DMS153 treated with DMSO at 0.1 percent for 48 hours (cell line): Measurements from ENCODE around the gene FAM118A.
A peak's percentile ranks its signal among the peaks of the same experiment; 100 is the strongest.
"Not testable (repeated sequence)": the region's sequence is repeated elsewhere in the genome, so short reads cannot be mapped to it uniquely, and the experiment has no call there.

Experiments
- DNase-seq: peaks from one replicate; lab custom pipeline; 2025; ENCODE audit not compliant: unreplicated experiment; lab: John Stamatoyannopoulos, UW

Gene FAM118A

DNA sequence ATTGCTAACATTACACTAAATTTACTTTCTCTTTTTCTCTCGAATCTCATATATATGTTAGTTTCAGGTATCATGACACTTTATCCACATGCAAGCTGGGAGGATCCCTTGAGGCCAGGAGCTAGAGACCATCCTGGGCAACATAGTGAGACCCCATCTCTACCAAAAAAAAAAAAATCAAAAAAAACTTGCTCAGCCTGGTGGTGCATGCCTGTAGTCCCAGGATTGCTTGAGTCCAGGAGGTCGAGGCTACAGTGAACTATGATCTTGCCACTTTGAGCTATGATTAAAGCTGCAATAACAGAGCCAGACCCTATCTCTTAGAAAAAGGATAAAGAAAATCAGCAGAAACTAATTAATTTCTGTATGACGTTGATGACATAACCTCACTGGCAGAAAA lies 28.7 kb upstream of the FAM118A start:
- no peak for DNase-seq

GRCh38 chr22:45284705-45285262 lies 24.9 kb upstream of the FAM118A start, which contains the start of gene UPK3A:
TSS of gene UPK3A (plus strand) at chr22:45284949. CDS start at chr22:45285014, 65 bp downstream.
- peak; percentile 54 for DNase-seq

GRCh38 chr22:45285263-45286058 lies 24.3 kb upstream of the FAM118A start:
- no peak for DNase-seq

DNA sequence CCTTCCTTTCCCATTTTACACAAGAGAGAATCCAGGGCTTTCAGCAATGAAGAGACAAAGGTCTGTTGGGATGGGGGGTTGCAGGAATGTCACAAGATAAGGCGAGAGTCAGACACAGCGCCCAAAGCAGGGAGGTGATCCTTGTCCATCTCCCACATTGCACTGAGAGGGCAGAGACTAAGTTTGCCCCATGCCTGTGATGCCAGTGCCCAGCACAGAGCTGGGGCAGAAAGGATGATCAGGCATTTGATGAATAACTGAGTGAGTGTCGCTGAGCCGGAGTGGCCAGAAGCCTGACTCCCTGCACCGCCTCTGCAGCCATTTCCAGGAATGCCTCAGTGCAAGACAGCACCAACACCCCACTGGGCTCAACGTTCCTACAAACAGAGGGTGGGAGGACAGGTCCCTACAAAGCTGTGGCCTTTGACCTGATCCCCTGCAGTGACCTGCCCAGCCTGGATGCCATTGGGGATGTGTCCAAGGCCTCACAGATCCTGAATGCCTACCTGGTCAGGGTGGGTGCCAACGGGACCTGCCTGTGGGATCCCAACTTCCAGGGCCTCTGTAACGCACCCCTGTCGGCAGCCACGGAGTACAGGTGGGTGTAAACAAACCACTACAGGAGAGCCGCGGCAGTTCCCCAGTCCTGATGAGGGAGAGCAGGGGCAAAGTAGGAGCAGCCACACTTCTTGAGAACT lies 22.7 kb upstream of the FAM118A start:
- DNase-seq = no peak

DNA sequence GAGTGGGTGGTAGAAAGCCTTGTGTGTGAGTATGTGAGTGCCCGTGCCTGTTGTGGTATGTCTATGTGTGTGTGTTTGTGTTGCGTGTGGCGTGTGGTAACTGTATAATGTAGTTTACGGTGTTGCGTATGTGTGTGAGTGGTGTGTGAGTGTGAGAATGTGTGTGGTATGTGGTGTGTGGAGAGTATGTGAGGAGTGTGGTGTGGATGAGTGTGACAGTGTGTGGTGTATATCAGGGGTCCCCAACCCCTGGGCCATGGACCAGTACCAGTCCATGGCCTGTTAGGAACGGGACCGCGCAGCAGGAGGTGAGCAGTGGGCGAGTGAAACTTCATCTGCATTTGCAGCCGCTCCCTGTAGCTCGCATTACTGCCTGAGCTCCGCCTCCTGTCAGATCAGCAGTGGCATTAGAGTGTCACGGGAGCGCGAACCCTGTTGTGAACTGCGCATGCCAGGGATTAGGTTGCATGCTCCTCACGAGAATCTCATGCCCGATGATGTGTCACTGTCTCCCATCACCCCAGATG lies 19.3 kb upstream of the FAM118A start:
- DNase-seq = peak; percentile 71

GRCh38 chr22:45291061-45291930 lies 18.4 kb upstream of the FAM118A start:
- DNase-seq = no peak

DNA sequence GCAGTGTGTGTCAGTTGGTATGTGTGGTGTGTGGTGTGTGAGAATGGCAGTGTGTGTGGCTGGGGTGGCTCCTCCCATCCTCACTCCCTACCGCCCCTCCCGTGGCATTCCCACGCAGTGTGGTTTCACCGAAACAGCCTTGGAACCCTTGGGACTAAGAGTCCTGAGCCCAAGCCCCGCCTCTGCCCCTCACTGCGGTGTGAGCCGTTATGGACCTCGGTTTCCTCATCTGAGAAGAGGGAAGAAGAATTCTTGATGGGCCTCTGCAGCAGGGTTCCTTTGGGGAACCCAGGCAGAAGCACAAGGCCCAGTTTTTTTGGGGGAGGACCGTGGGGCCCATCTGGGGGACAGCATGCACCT lies 17.8 kb upstream of the FAM118A start:
- DNase-seq = no peak

DNA sequence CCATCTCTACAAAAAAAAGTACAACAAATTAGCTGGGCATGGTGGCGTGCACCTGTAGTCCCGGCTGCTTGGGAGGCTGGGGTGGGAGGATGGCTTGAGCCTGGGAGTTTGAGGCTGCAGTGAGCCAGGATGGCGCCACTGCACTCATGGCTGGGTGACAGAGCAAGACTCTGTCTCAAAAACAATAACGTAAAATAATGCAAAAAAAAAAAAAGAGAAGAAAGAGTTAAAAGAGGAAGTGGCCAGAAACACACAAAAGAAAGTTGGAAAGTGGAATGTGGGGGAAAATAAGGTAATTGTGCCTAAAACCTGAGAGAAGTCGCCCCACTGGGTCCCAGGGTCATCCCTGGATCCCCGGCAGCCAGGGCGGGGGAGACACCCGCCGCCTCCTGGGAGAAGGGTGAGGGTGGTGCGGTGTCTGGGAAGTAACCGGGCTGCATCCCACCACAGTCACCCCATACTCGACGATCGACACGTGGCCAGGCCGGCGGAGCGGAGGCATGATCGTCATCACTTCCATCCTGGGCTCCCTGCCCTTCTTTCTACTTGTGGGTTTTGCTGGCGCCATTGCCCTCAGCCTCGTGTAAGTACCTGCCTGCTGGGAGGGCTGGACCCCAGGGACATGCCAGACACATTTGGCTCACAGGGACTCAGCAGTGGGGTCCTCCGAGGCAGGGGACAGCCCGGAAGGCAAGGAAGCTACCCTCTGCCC lies 16.8 kb upstream of the FAM118A start:
- DNase-seq = no peak

GRCh38 chr22:45294030-45294429 lies 15.7 kb upstream of the FAM118A start:
- DNase-seq = no peak

DNA sequence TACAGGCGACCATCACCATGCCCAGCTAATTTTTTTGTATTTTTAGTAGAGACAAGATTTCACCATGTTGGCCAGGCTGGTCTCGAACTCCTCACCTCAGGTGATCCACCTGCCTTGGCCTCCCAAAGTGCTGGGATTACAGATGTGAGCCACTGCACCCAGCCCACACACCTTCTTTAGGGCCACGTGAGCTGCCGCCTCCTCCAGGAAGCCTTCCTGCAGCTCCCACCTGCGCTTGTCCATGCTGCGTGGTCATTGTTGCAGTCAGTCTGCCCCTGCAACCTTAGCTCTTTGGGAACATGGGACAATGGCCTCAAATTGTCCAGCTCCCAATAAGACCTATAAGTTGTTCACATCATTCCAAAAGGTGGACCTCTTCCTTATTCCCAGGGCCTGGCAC lies 14.7 kb upstream of the FAM118A start:
- not testable (repeated sequence) for DNase-seq

DNA sequence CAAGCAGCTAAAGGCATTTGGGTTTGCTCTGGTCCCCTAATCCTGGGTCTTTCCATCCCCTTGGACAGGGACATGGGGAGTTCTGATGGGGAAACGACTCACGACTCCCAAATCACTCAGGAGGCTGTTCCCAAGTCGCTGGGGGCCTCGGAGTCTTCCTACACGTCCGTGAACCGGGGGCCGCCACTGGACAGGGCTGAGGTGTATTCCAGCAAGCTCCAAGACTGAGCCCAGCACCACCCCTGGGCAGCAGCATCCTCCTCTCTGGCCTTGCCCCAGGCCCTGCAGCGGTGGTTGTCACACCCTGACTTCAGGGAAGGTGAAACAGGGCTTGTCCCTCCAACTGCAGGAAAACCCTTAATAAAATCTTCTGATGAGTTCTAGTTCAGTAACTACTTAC lies 14.2 kb upstream of the FAM118A start:
- no peak for DNase-seq

DNA sequence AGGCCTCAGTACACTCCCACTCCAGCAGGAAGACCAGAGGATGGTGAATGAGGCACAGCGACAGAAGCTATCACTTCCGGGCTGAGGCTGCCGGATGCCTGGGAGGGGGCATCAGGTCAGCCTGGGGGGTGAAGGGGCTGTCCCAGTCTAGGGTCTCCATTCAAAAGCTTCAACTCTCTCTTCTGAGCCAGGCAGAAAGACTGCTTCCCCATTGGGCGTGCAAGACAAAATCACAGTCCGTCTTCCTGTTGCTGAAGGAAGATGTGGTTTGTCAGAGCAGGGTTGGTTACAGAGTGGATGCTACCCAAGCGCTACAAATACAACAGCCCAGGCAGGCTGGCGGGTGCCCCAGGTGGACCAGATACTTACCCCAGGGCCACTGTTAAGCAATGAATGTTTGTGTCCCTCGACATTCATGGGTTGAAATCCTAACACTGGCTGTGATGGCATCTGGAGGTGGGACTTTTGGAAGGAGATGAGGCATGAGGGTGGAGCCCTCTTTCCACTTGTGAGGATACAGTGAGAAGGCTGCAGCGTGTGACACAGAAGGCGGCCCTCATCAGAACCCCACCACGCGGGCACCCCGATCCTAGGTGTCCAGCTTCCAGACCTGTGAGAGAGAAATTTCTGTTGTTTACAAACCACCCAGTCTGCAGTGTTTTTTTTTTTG lies 13.0 kb upstream of the FAM118A start:
- no peak for DNase-seq

GRCh38 chr22:45298934-45299505 lies 10.7 kb upstream of the FAM118A start:
- no peak for DNase-seq

DNA sequence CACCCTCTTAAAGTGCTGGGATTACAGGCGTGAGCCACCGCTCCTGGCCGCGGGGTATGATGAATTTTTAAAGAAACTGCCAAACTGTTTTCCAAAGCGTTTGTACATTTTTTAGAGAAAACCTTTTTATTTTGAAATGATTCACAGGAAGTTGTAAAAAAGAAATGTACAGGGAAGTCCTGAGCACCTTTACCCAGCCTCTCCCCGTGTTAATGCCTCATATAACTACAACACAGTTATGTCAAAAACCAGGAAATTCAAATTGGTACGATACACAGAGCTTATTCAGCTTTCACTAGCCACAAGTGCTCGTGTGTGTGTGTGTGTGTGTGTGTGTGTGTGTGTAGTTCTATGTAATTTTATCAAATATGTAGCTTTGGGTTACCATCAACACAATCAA lies 7.0 kb upstream of the FAM118A start:
- DNase-seq = no peak

DNA sequence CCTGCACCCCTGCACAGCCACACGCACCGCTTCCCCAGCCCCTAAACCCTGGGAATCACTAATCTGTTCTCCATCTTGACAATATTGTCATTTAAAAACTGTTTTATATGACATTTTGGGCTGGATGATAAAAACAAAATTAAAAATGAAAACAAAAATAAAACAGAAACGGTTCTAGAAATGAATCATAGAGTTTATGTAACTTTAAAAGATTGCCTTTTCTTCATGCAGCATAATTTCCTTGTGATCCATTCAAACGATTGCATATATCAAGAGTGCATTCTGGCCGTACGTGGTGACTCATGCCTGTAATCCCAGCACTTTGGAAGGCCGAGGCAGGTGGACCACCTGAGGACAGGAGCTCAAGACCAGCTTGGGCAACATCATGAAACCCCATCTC lies 6.6 kb upstream of the FAM118A start:
- DNase-seq = no peak

DNA sequence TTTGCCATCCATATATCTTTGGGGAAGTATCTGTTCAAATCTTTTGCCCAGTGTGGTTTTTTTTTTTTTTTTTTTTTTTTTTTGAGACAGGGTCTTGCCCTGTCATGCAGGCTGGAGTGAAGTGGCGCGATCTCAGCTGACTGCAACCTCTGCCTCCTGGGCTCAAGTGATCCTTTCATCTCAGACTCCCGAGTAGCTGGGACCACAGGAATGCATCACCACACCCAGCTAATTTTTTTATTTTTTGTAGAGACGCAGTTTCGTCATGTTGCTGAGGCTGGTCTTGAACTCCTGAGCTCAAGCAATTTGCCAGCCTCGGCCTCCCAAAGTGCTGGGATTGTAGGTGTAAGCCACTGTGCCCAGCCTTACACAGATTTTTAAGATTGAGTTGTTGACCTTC lies 4.8 kb upstream of the FAM118A start:
- DNase-seq = no peak

DNA sequence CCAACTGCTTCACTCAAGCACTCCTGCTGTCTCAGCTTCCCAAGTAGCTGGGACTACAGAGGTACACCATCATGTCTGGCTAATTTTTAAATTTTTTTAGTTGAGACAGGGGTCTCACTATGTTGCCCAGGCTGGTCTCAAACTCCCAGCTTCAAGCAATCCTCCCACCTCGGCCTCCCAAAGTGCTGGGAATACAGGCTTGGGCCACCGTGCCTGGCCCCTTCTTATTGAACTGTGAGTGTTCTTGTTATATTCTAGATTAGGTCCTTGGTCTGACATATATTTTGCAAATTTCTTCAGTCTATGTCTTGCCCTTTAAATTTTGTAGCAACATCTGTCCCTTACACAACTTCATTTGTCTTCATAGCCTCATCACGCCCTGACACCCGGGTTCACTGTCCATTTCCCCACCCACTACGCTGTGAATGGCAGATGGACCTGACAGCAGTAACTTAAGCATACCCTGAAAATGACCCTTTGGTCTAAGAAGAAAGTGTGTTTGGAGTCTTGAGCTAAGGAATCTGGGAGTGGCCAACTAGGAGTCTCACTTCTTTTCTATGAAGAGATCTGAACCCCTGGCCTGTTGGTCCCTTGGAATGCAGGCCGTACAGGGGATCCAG lies 4.2 kb upstream of the FAM118A start:
- no peak for DNase-seq

DNA sequence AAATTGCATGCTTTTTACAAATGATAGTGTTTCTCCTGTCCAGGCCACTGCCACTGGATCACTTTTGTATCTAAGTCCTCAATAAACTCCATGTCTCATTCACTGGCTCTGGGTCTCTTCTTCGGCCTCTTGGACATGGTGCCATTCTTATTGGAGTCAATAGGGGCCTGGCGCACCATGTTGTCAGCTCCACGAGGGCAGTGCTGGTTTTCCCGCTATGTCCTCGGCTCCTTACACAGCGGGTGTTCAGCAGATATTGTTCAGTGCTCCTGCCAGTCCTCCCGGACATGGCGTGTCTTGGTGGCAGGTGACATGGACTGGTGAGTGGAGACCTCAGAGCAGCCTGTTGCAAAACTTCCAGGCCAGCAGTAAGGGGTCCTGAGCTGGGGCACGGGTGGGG lies 3.6 kb upstream of the FAM118A start:
- no peak for DNase-seq

- no peak for DNase-seq
Measured at GRCh38 chr22:45308391-45308956, 1.3 kb upstream of the FAM118A start.
